GM12865 (cell line): ENCODE measurements around the gene RAPGEF1.
A peak's percentile ranks its signal among the peaks of the same experiment; 100 is the strongest.

ENCODE experiments used
- DNase-seq: peaks from one replicate; pipeline ENCODE4 v3.0.0; 2010; ENCODE audit warnings: low read depth
- H3K4me3 ChIP-seq: 2 replicates; pipeline ENCODE4 v1.5.1; 2011; ENCODE audit warnings: mild to moderate bottlenecking, low read depth, low read length, control low read depth
- TF ChIP-seq, protein P1 (sequence below): IDR thresholded peaks from 2 replicates; pipeline ENCODE4 v1.5.1; 2011; ENCODE audit warnings: low read length, control low read depth, low read depth, inconsistent platforms; ENCODE audit not compliant: insufficient read depth; ENCODE audit errors: missing control alignments

RAPGEF1 gene

DNA sequence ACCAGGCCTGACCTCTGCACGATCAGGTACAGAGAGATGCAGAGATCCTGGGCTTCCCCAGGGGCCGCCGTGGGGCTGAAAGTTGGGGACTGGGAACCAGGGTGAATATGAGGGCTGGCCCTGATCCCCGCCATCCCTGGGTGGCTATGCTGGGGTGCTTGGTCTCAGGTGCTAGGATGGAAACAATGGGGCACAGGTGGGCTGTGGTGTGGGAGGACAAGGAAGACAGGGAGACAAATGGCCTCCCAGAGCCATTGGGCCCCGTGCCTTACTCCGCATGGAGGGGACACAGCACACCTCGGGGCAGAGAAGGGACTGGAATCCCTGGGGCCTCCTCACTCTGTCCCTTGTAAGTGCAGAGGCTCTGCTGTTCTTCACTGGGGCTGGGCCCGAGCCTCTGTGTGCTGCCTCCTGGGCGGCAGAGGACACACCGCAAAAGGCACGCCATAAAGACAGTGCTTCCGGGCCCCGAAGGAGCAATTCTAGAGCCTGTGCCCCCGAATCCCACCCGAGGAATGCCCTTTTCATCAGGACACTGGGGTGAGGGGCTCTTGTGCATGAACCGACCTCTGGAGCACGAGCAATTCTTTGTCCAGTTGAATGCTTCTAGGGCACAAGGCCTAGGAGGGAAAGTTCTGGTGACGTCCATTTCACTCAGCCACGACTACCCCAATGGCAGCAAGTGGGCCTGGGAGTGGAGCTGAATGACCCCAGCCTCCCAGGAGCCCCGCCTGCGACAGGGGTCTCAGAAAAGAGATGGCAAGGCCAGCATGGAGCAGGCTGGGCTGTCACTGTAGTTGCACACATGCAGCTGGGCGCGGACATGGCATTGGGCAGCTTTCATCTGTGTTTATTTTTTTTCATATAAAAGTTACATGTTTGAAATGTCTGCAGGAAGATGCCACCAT is 163.7 kb downstream of the RAPGEF1 start:
- TF ChIP-seq, protein P1, sequence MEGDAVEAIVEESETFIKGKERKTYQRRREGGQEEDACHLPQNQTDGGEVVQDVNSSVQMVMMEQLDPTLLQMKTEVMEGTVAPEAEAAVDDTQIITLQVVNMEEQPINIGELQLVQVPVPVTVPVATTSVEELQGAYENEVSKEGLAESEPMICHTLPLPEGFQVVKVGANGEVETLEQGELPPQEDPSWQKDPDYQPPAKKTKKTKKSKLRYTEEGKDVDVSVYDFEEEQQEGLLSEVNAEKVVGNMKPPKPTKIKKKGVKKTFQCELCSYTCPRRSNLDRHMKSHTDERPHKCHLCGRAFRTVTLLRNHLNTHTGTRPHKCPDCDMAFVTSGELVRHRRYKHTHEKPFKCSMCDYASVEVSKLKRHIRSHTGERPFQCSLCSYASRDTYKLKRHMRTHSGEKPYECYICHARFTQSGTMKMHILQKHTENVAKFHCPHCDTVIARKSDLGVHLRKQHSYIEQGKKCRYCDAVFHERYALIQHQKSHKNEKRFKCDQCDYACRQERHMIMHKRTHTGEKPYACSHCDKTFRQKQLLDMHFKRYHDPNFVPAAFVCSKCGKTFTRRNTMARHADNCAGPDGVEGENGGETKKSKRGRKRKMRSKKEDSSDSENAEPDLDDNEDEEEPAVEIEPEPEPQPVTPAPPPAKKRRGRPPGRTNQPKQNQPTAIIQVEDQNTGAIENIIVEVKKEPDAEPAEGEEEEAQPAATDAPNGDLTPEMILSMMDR, result no peak
- DNase-seq, result no peak

DNA sequence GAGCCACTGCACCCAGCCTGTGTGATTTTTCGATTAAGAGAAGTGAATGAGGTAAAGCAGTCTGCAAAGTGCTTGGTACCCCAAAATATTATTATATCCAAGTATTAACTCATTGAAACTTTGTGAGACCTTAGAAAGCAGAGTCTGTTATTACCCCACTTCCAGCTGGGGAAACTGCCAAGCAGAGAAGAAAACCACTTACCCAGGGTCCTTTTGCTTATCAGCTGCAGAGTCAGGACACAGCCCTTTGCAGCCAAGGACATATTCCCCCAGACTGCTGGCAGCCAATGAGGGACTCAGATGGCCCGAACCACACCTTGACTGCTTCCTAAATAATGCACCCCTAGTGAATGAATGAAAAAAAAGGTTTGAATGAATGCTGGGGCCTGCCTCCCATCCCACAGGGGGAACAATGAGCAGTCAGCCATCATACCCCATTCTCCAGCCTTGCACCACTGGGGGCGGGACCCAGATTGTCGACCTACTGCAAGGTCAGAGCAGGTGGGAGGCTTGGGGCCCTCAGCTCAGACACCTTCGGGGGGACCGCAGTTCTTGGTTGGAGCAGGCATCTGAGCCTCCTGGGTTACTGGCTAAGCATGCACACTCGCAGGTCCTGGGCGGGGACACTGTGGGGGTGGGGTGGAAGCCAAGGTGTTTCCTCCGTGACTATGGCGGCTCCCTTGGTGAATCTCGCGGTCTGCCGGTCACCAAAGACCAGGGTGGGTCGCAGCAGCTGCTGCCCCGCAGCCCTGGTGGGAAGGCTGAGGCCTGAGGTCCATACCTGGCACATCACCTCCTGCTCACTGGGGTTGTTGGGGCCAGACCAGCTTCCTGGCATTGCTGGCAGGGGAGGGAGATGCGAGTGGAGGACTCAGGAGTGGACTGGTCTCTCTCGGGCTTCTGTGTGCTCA is 164.9 kb downstream of the RAPGEF1 start:
- no peak overlapping the region for H3K4me3 ChIP-seq
- no peak for DNase-seq
- TF ChIP-seq, protein P1, result no peak

More for the DNA sequence above, 163.7 kb downstream of the RAPGEF1 start:
- H3K4me3 ChIP-seq, result no peak overlapping the region

DNA sequence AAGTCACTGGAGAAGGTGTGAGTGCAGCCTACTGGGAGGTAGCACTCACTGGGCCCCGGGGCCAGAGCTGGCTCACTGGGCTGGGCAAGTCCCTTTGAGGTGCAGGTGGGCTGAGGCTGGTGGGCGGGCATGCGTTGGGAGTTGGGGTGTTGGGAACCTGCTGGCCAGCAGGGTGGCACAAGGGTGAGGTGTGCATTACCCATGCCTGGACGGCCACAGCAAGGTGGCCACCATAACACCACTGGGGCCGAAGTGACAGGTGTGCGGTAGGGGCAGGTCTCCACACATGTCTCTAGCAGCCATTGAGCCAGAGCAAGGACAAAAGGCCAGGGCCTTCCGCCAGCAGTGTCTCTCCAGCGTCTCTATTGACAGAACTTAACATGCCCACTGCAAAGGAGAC is 172.0 kb downstream of the RAPGEF1 start:
- no peak for DNase-seq

DNA sequence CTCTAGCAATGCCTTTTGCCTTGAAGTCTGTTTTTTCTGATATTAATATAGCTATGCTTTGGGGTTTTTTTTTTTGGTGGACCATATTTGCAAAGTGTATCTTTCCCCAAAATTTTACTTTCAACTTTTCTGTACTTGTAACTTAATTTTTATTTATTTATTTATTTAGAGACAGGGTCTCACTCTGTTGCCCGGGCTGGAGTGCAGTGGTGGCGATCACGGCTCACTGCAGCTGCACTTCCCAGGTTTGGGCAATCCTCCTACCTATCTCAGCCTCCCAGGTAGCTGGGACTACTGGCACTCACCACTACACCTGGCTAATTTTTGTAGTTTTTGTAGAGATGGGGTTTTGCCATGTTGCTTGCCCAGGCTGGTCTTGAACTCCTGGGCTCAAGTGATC is 173.7 kb downstream of the RAPGEF1 start:
- TF ChIP-seq, protein P1, result no peak
- DNase-seq, result no peak
- no peak overlapping the region for H3K4me3 ChIP-seq

More for the DNA sequence above, 172.0 kb downstream of the RAPGEF1 start:
- H3K4me3 ChIP-seq, result no peak overlapping the region
- TF ChIP-seq, protein P1, result no peak

DNA sequence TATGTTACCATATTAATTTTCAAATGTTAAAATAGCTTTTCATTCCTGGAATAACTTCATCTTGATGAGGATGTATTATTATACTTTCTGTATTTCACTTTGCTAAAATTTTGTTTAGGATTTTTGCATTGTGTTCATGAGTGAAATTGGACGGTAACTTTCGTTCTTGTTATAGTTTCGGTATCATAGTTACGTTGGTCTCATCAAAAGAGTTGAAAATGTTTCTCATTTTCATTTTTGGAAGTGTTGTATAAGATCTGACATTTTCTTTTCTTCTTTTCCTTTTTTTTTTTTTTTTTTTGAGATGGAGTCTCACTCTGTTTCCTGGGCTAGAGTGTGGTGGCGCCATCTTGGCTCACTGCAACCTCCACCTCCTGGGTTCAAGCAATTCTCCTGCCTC is 174.5 kb downstream of the RAPGEF1 start:
- H3K4me3 ChIP-seq, result no peak overlapping the region
- TF ChIP-seq, protein P1, result no peak

DNA sequence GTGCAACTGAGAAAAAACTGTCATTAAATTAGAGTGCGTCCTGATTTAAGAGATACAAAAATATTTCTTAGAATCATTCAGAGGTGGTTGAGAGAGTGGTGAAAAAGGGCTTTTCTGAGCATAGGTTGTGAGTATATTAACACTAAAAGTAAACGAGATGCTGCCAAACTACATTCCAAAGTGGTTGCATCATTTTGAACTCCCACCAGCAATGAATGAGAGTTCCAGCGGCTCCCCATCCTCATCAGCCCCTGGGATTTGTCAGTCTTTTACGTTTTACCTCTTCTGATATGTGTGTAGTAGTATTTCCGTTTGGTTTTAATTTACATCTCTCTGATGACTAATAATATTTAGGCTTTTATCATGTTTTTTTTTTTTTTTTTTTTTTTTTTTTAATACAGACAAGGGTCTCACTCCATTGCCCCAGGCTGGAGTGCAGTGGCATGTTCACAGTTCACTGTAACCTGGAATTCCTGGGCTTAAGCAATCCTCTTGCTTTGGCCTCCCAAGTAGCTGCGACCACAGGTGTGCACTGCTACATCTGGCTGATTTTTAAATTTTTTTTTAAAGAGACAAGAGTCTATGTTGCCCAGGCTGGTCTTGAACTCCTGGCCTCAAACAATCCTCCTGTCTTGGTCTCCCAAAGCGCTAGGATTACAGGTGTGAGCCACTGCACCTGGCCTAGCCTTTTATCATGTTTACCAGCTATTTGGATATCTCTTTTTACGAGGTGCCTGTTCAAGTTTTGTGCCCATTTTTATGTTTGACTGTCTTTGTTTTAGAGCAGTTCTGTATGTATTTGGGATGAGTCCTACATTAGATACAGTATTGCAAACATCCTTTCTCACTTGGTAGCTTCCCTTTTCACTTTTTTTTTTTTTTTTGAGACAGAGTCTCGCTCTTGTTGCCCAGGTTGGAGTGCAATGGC is 177.6 kb downstream of the RAPGEF1 start:
- DNase-seq, result no peak
- H3K4me3 ChIP-seq, result no peak overlapping the region
- TF ChIP-seq, protein P1, result no peak

More for the DNA sequence above, 174.5 kb downstream of the RAPGEF1 start:
- DNase-seq, result peak; percentile 55
